Thyroid gland (tissue), 4 donors: ENCODE data around the gene WDR6.

ENCODE experiments used
- CTCF ChIP-seq, 6 experiments: fragments of 200-600 bp in 3 of 6; fragments of 450-650 bp in 3 of 6; sonication (generic) in 3 of 6; IDR thresholded peaks; one replicate each; pipeline ENCODE4 v1.5.1; 2016 to 2019; ENCODE audit warnings: antibody characterized with exemption in 6 of 6, mild to moderate bottlenecking in 2 of 6, inconsistent platforms in 1 of 6, moderate library complexity in 1 of 6
- POLR2A ChIP-seq, 2 donors: fragments of 450-650 bp; IDR thresholded peaks; one replicate each; pipeline ENCODE4 v1.6.1; 2017; ENCODE audit warnings: antibody characterized with exemption in 2 of 2, mild to moderate bottlenecking in 2 of 2, moderate library complexity in 1 of 2

- no peak for TF ChIP-seq POLR2A (IDR thresholded peaks at IDR 0.05)
- TF ChIP-seq CTCF (IDR thresholded peaks at IDR 0.05), result no peak
Measured at GRCh38 chr3:49032646-49033304, 25.6 kb downstream of the WDR6 start.
